ENCODE results near the gene TP53BP2. TPM values are rescaled to one million over a fixed set of nuclear protein-coding genes. Genes with fewer than 3 reads are reported as not detected.
A peak's percentile ranks its signal among the peaks of the same experiment; 100 is the strongest.

The TP53BP2 gene
- total RNA-seq, 4 donors from 2014 or later = 26.6 to 106 (median 43.8) TPM

DNA sequence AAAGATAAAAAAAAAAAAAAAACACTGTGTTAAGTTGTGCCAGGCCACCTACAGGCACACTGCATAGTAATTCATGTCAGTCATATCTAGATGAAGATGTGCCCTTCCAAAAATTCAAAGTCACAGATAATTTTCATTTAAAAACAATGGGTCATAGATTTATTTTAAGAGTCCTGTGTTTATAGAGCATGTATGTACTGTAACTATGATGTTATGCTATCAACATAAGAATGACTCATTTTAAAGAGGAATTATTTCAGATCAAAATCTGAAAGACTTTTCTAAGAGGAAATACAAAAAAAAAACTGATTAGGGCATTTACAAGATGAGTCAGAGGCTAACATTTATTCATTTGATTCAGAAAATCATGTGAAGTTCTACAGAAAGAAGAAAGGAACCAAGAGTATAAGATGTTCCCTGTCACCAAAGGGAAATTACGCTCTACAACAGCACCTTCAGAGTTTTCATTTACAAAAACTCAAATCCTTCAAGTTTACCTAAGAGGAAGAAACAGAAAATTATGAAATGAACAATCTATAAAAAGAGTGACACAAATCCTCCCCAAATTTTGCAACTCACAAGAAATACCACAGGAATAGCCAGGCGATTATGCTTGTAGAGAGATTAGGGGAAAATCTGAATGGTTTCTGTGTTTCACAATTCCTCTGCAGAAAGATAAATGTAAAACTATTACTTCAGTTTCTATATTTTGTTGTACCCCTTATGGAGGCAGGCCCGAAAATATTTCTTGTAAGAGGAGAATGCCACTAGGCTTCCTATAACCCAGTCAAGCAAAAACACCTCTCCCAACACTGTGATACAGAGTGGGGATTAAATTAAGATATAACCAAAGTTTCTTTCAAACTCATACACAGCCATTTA is 13.8 kb downstream of the TP53BP2 start:
- no peak overlapping the region for H3K4me3 ChIP-seq
- intact Hi-C loops (cut with DNase I) = no loop called here
- no peak for DNase-seq (ENCODE audit: extremely low spot score)
- H3K36me3 ChIP-seq = no peaks in the 10 kb centered on the region
- H3K27ac ChIP-seq (replicated peaks in 1 of 4) = peak overlapping the region; percentile 47 to 76 (median 64)
- 58% methylated on average over 3 of the region's 3 CpGs for WGBS
- peaks cover 48 to 65% (median 62%) of the 10 kb centered on the region in 4 donors for H3K4me1 ChIP-seq
- no peaks in the 10 kb centered on the region for H3K9me3 ChIP-seq
- no peak for TF ChIP-seq EP300 (IDR thresholded peaks at IDR 0.05)
- TF ChIP-seq CTCF (IDR thresholded peaks at IDR 0.05) = peak in 1 of 3 experiments; percentile 5
- H3K27me3 ChIP-seq = no peaks in the 10 kb centered on the region

- H3K4me1 ChIP-seq = peaks cover 37 to 62% (median 54%) of the 10 kb centered on the region in 4 donors
- intact Hi-C loops (cut with DNase I) = no loop called here
Measured at GRCh38 chr1:223829678-223830077, 16.1 kb downstream of the TP53BP2 start.

GRCh38 chr1:223828162-223828848 is 17.4 kb downstream of the TP53BP2 start:
- Histone ChIP-seq H3K4me3 (no peak overlapping the region), H3K27ac (replicated peaks in 1 of 4) (no peak overlapping the region), H3K9me3 (no peaks in the 10 kb centered on the region), H3K4me1 (peaks cover 34 to 61% (median 45%) of the 10 kb centered on the region in 4 donors), H3K36me3 (no peaks in the 10 kb centered on the region), H3K27me3 (no peaks in the 10 kb centered on the region)
- intact Hi-C loops (cut with DNase I) = no loop called here
- DNase-seq (ENCODE audit: extremely low spot score) = no peak
- WGBS = 91% methylated on average over 6 of the region's 6 CpGs
- TF ChIP-seq POLR2AphosphoS5 (IDR thresholded peaks at IDR 0.05) = no peak
- TF ChIP-seq CTCF (IDR thresholded peaks at IDR 0.05) = no peak
- no peak for TF ChIP-seq EP300 (IDR thresholded peaks at IDR 0.05)
- no peak for TF ChIP-seq POLR2A (IDR thresholded peaks at IDR 0.05; ENCODE audit: low read depth)

More at GRCh38 chr1:223829678-223830077, 16.1 kb downstream of the TP53BP2 start:
- no peak for TF ChIP-seq EP300 (IDR thresholded peaks at IDR 0.05)
- TF ChIP-seq POLR2AphosphoS5 (IDR thresholded peaks at IDR 0.05) = no peak
- no peak for TF ChIP-seq POLR2A (IDR thresholded peaks at IDR 0.05; ENCODE audit: low read depth)
- no peak for TF ChIP-seq CTCF (IDR thresholded peaks at IDR 0.05)
- Histone ChIP-seq H3K36me3 (no peaks in the 10 kb centered on the region), H3K27ac (replicated peaks in 1 of 4) (no peak overlapping the region), H3K27me3 (no peaks in the 10 kb centered on the region), H3K4me3 (no peak overlapping the region), H3K9me3 (no peaks in the 10 kb centered on the region)
- 71% methylated on average over 1 of the region's 1 CpG for WGBS
- DNase-seq (ENCODE audit: extremely low spot score) = no peak

GRCh38 chr1:223827193-223827663 is 18.5 kb downstream of the TP53BP2 start:
- TF ChIP-seq CTCF (IDR thresholded peaks at IDR 0.05) = no peak
- TF ChIP-seq POLR2AphosphoS5 (IDR thresholded peaks at IDR 0.05) = no peak
- no peak for TF ChIP-seq POLR2A (IDR thresholded peaks at IDR 0.05; ENCODE audit: low read depth)
- no peak for TF ChIP-seq EP300 (IDR thresholded peaks at IDR 0.05)
- Histone ChIP-seq H3K27ac (replicated peaks in 1 of 4) (no peak overlapping the region), H3K4me3 (no peak overlapping the region), H3K4me1 (peaks cover 23 to 54% (median 35%) of the 10 kb centered on the region in 4 donors), H3K36me3 (no peaks in the 10 kb centered on the region), H3K9me3 (no peaks in the 10 kb centered on the region), H3K27me3 (no peaks in the 10 kb centered on the region)
- DNase-seq (ENCODE audit: extremely low spot score) = no peak
- intact Hi-C loops (cut with DNase I) = no loop called here
- WGBS = 86% methylated on average over 3 of the region's 3 CpGs
